IPS-NIHi7 (cell line): ENCODE data around the gene SH2D3A.
A peak's percentile ranks its signal among the peaks of the same experiment; 100 is the strongest.
"Not testable (repeated sequence)": the region's sequence is repeated elsewhere in the genome, so short reads cannot be mapped to it uniquely, and the experiment has no call there.

Experiments used
- DNase-seq: peaks from one replicate; pipeline ENCODE4 v3.0.0; 2012; ENCODE audit warnings: mixed read lengths; ENCODE audit errors: extremely low spot score

The SH2D3A gene

DNA sequence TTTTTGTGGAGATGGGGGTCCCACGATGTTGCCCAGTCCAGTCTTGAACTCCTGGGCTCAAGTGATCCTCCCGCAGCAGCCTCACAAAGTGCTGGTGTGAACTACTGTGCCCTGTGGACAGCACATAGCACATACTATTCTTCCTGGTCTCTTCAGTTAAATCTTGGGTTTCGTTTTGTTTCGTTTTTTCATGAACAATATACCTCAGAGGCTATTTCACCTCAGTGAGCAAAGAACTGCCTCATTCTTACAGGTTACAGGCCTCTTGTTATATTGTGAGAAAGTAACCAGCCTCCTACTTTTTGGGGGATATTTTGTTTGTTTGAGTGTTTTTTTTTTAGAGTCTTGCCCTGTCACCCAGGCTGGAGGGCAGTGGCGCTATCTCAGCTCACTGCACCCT, 45.5 kb downstream of the SH2D3A start:
- DNase-seq: no peak

DNA sequence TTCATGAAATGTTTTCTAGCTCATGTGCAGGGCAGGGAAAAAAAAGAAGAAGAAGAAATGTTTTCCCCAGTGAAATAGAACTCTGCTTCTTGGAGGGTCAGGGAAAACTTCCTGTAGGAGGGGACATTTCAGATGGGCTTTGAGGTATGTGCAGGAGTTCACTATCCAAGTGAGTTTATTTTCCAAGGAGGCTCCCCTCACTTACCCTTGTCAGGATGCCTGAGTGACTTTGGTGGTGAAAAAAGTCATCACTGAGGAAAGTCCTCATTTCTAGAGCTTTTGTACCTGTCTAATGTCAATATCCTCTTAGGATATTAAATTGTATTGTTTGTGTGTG, 46.1 kb downstream of the SH2D3A start:
- no peak for DNase-seq

GRCh38 chr19:6720369-6721137, 46.7 kb downstream of the SH2D3A start, which contains the start of gene C3:
C3 (minus strand) TSS chr19:6720650; CDS start chr19:6720589, 61 bp downstream.
- no peak for DNase-seq

DNA sequence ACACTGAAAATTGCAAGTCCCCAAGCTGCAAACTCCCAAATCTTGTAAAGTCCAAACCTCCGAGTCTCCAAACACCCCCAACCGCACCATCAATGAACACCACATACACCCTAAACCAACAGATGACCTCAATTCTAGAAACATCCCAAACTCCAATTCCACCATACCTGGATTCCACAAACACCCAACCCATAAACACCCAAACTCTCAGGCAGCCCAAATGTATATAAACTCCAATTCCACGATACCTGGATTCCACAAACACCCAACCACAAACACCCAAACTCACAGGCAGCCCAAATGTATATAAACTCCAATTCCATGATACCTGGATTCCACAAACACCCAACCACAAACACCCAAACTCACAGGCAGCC, 47.3 kb downstream of the SH2D3A start:
- DNase-seq: no peak

DNA sequence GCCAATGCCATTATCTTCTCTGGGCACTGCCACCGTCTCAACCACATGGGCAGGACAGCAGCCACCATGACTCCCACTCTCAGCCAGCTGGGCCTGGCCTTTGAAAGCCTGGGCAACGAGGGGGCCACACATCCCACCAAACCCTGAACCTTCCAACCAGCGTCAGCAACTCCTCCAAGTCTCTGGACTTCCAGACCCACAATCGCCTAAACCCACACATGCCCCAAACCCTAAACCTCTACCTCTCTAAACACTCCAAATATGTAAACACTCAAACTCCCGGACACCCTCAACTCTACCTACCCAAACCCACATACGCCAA, 47.7 kb downstream of the SH2D3A start:
- DNase-seq: no peak

DNA sequence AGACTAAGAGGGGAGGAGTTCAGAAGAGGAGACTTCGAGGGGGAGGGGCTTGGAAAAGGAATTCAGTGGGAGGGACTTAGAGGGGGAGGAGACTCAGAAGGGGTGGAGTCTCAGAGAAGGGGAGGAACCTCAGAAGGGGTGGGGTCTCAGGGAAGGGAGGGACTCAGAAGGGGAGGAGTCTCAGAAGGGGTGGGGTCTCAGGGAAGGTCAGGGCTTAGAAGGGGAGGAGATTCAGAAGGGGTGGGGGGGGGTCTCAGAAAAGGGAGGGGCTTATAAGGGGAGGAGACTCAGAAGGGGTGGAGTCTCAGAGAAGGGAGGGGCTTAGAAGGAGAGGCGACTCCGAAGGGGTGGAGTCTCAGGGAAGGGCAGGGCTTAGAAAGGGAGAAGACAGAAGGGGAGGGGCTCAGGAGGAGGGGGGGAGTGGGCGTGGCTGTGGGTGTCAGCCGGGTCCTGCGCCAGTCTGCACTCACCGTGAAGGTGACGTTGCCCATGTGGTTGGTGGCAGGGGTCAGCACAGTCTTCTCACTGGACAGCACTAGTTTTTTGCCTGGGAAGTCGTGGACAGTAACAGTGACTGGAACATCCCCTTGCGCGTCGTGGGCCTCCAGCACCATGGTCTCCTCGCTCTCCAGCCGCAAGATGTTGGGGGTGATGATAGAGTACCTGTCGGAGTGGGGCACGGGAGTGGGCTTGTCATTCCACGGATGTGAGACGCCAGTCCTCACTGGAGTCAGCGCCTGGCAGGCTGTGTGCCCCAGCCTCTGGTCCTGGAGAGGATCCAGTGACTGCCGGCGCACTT, 48.3 kb downstream of the SH2D3A start:
- peak; percentile 81 for DNase-seq

DNA sequence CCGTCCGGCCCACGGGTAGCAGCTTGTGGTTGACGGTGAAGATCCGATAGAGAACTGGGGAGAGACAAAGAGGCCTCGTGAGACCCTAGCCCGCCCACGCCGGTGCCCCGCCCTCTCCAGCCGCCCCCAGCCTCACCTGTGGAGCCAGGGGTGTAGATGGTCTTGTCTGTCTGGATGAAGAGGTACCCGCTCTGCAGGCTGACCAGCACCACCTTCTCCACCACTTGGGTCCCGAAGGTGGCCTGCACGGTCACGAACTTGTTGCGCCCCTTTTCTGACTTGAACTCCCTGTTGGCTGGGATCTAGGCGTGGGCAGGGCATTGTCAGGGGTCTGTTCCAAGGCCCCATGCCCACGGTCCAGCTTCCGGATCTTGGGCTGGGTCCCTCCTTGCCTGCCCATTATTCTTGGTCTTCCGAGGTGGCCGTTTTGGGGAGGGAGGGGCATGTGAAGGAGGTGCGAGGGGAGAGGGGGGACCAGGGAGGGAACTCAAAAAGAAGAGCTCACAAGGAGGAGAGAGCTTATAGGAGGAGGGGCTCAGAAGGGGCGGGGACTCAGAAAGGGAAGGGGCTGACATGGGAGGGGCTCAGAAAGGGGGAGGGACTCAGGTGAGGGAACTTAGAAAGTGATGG, 49.0 kb downstream of the SH2D3A start:
- peak; percentile 73 for DNase-seq

DNA sequence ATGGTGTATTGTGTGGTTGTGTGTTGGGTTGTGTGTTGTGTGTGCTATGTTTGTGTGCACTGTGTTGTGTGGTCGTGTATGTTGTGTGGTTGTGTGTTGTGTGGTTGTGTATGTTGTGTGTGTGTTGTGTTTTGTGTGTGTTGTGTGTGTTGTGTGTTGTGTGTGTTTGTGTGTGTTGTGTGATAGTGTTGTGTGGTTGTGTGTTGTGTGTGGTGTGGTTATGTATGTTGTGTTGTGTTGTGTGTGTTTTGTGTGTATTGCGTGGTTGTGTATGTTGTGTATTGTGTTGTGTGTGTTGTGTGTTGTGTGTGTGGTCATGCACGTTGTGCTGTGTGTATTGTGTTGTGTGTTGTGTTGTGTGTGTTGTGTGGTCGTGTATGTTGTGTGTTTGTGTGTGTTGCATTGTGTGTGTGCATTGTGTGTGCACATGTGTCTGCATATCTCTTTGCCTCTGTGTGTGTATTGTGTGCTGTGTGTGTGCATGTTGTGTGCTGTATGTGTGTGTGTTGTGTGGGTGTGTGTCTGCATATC, 49.7 kb downstream of the SH2D3A start:
- DNase-seq: no peak

- DNase-seq: no peak
Measured at GRCh38 chr19:6717036-6717435, 50.2 kb downstream of the SH2D3A start.

DNA sequence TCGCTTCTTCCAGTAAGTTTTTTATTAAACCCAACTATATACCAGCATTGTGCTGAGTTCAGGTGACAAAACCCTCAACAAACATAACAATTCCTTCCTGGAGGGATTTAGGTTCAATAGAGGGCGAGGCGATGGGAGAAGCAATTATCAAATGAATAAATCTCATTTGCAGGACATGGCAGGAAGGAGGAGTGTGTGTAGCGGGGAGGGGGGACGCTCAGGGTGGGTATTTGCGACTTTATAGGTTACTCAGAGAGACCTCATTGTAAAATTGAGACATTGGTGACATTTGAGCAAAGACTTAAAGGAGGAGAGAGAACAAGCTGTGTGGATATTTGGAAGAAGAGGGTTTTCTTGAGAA, 50.6 kb downstream of the SH2D3A start:
- DNase-seq: no peak

- no peak for DNase-seq
Measured at GRCh38 chr19:6714749-6715555, 52.3 kb downstream of the SH2D3A start.

DNA sequence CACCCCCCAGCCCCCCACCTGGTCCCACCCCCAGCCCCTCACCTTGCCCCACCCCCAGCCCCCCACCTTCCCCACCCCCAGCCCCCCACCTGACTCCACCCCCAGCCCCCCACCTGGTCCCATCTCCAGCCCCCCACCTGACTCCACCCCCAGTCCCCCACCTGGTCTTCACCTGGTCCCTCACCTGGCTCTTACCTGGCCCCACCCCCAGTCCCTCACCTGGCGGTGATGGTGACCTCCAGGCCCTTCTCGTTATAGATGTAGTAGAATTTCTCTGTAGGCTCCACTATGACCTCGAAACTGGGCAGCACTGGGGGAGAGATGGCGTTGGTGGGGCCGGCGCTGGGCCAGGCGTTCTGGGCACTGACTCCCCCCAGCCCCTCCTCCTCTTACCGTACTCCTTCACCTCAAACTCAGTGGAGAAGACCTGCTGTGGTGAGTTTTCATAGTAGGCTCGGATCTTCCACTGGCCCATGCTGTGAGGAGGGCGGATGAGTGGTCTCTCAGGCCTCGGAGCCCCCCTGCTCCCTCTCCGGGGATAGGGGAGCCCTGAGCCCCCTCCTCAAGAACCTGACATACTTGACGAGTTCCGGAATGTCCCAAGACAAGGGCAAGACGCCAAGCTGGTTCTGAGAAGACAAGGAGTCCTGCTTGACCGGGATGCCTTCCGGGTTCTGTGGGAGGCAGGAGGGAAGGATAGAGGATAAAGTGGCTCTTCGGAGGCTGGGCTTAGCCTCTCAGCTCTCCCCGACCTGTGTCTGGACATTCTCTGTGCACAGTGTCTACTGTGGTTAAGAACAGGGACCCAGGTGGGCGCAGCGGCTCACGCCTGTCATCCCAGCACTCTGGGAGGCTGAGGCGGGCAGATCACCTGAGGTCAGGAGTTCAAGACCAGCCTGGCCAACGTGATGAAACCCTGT, 53.2 kb downstream of the SH2D3A start:
- DNase-seq: no peak

DNA sequence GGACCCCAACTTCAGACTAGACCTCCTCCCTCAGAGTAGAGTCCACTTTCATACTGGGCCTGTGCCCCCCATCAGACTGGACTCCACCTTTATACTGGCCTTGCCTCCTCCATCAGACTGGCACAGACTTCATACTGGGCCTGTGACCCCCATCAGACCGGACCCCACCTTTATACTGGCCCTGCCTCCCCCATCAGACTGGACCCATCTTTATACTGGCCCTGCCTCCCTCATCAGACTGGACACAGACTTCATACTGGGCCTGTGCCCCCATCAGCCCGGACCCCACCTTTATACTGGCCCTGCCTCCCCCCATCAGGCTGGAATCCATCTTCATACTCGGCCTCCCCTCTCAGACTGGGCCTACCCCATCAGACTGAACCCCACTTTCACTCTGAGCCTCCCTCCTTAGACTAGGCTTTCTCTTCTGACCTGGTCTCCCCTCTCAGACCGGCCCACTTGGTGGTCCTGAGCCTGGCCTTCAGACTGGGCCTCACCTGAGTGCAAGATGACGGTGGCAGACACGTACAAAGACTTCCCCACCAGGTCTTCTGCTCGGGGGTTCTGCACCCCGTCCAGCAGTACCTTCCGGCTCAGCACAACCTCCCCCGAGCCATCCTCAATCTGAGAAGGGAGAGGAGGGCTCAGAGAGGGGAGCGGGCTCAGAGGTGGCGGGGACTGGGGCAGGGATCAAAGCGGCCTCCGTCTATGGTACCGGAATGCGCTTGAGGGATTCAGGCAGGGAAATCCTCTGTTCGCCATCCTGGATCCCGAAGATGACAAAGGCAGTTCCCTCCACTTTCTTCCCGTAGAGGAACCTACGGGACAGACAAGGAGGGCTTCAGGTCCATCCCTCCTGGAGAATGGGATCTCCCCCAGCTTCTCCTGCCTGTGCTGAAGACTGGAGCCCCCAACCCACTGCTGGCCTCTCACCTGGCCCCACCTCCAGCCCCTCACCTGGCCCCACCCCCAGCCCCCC, 54.3 kb downstream of the SH2D3A start:
- DNase-seq: no peak

- DNase-seq: no peak
Measured at GRCh38 chr19:6712231-6712630, 55.0 kb downstream of the SH2D3A start.

GRCh38 chr19:6711605-6712004, 55.6 kb downstream of the SH2D3A start:
- no peak for DNase-seq

- no peak for DNase-seq
Measured at GRCh38 chr19:6711078-6711361, 56.2 kb downstream of the SH2D3A start.

GRCh38 chr19:6710273-6711077, 56.8 kb downstream of the SH2D3A start:
- peak; percentile 71 for DNase-seq

DNA sequence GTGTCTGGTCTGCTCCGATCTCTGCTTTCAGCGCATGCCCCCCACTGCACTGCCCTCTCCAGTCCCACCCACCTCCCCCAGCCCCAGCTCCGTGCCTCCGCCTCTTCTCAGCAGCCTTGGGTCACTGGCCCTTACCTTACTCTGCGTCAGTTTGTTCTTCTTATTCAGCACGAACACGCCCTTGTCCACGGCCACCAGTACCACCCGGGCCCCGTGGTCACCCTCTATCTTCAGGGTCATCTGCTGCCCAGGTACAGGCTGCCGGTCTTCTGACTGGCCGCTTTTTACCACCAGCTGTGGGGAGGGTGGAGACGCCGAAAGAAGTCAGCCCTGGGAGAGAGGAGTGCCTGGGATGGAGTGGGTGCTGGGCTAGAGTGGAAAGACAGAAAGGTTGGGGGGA, 57.7 kb downstream of the SH2D3A start:
- no peak for DNase-seq

DNA sequence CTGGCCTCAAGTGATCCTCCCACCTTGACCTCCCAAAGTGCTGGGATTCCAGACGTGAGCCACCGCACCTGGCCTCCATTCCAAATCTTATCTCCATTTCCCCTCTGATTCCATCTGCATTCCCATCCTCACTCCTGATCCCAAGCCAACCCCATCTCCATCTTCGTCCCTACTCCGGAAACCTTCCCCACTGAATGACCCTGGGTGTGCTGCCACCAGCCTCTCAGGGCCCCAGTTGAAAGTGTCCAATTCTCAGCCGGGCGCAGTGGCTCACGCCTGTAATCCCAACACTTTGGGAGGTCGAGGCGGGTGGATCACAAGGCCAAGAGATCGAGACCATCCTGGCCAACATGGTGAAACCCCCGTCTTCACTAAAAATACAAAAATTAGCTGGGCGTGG, 58.3 kb downstream of the SH2D3A start:
- not testable (repeated sequence) for DNase-seq
